ENCODE data around the gene KRT1.

Gene KRT1

DNA sequence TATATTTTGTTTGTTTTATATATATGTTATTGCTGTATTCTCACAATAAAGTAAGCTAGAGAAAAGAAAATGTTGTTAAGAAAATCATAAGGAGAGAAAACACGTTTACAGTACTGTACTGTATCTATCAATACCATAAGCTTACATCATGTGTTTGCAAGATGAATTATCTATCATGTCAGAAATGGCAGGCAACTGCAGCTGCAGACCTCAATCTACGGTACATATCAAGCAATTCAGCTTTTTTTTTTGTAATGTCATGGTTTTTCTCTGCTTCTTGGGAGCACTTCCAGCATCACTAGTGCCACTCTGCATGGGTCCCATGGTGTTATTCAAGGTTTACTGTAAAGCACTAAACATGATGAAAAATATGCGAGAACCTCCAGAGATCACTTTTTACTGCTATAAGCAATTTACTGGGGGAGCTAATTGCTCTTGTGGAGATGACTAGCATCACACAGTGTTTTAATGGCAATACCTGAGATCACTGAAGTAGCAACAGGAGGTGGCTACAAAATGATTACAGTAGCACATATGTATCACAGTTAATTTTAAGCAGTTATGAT, 19.2 kb downstream of the KRT1 start:
- DNase-seq (ENCODE audit: low read depth, low spot score): no peak

DNA sequence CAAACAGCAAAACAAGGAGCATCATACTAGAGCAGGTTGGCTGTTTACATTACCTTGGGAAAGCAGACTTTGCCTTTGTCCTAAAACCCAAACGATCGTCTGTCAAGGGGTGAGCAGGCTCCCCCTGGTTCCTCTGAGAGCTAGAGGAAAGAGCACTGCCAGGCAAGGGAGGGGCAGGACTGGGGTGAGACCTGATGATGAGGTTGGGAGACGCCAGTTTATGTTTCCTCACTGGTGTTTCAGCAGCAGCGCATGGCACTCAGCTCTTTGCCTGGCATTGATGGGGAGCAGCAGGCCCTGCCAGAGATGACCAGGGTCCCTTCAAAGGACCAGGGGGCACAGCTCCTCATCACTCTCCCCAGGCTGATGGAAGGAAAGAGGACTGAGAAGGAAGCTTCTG, 20.3 kb downstream of the KRT1 start:
- DNase-seq (ENCODE audit: low read depth, low spot score): no peak

DNA sequence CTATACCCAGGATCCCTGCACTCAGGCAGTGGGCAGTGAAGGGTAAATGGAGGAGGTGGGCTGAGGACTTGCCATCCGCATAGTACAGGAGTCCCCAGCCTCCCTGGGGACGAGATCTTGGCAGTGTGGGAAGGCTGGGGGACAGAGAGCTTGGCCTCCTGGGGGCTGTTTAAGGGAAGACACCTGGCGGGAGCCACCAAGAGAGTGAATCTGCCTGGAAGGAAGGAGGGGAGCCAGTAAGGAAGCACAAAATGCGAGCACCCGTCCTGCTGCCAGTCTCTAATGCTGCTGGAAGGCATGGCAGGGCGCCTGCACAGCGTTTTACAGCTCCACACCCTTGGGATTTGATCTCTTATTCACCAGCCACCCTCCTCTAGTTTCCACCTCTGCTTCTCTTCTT, 20.8 kb downstream of the KRT1 start:
- no peak for DNase-seq (ENCODE audit: low read depth, low spot score)

DNA sequence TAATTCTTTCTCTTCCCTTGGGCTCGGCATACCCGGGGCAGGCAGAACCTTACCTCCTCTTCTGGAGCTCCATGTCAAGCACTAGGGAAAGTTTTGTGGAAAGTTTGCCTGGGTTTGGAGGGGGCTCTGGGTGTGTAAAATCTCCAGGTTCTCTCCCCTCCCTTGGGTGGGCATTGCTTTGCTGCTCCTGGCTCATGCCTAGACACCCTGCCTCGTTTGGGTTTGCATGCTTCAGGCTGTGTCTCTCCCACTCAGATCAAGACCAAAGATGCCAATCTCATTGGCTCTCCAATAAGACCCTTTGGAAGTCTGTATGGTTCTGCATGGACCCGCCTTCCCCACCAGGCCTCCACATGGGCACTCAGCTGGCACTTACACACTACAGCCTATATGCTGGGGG, 22.0 kb downstream of the KRT1 start:
- no peak for DNase-seq (ENCODE audit: low read depth, low spot score)

DNA sequence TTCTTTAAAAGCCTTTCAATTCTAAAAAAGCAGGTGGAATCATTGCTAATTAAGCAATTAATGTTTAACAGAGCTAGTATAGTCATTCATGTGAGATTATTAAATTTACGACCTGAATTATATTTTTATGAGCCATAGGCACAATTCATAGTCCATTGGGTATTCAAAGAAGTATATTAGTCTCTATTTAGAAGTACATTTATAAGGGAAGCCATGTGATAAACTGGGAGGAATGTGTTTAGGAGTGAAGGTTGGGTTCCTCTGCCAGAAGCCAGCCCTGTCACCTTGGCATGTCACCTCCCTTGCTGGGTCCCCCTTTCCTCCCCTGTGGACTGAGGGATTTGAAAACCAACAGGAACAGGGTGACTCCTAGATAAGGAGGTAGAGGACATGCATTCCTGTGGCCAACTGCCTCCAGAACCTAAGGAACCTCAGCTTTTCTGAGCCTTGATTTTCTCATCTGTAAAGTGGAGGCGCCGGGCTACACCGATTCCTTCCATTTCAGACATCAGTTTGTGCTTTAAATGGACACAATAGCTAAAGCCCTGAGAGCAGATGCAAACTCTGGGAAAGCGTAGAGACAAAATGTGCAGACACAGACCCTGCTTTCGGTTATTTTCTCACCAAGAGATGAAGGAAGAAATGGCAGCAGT, 22.8 kb downstream of the KRT1 start:
- no peak for DNase-seq (ENCODE audit: low read depth, low spot score)

DNA sequence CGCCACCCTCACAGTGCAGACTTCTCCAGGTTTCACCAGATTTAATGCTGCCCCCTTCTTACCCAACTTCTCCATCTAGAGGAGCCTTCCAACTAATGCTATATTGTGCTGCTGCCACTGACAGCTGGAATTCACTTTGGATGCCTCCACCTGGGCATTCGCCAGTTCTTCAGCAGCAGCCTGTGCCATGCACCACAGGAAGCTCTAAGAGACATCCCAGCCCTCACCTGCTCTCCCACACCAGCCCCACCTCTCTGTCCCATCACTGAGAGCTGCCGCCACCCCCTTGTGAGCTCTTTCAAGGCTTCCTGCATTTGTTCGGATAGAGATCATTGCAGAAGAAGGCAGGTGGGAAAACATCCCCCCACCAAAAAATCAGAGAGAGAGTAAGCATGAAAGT, 23.6 kb downstream of the KRT1 start:
- no peak for DNase-seq (ENCODE audit: low read depth, low spot score)

DNA sequence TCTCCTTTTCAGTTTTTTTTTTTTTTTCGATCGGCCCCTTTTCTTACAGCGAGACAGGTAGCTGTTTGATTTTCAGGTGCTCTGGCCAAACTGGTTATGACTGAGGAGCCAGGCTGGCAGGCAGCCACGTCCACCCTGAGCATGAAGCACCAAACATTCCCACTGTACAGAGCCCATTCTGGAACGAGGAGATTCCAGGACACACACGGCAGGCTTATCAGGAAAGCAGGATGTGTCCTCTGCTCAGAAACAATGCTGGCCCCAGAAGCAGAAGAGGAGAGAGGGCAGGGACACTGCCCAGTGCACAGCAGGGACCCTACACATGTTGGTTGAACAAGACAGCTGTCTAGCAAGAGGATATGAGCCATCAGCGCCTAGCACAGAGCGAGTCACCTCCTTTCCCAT, 24.5 kb downstream of the KRT1 start:
- no peak for DNase-seq (ENCODE audit: low read depth, low spot score)

DNA sequence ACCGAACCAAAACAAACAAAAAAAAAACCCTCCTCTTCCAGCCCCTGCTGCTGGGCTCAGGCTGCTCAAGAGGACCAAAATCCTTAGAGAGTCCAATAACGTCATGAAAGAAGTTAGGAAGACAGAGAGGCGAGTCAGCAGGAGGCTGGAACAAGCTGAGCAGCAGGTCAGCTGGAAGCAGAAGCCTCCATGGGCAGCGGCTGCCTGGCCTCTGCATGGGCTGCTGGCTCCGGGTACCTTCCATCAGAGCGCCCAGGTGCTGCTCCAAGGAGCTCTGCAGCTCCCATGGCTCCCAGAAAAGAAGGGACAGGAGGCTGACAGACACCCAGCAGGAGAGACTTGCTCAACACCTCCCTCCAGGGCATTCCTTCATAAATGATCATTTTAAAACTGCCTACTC, 25.0 kb downstream of the KRT1 start:
- no peak for DNase-seq (ENCODE audit: low read depth, low spot score)

DNA sequence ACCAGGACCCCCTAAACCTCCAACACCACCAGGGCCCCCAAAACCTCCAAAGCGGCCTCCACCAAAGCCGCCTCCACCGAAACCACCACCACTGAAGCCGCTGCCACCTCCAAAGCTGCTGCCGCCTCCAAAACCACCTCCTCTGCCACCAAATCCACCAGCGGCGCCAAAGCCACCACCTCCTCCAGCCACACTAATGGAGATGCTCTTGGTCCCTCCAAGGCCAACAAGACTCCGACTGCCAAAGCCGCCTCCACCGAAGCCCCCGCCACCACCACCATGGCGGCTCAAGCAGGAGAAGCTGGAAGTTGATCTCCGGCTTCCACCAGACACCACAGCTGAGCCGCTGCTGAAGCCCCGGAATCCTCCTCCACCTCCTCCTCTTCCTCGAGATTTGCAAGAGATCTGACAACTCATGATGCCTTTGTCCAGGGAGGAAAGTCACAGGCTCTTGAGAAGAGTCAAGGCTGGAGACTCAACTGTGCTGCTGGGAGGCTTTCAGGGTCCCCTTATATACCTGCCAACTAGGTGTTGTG, 28.4 kb downstream of the KRT1 start, which contains the start of gene KRT2:
KRT2 (minus strand) TSS at position 486 of the 536 bp plus-strand sequence; CDS start at position 417, 69 bp downstream.
- no peak for DNase-seq (ENCODE audit: low read depth, low spot score)

DNA sequence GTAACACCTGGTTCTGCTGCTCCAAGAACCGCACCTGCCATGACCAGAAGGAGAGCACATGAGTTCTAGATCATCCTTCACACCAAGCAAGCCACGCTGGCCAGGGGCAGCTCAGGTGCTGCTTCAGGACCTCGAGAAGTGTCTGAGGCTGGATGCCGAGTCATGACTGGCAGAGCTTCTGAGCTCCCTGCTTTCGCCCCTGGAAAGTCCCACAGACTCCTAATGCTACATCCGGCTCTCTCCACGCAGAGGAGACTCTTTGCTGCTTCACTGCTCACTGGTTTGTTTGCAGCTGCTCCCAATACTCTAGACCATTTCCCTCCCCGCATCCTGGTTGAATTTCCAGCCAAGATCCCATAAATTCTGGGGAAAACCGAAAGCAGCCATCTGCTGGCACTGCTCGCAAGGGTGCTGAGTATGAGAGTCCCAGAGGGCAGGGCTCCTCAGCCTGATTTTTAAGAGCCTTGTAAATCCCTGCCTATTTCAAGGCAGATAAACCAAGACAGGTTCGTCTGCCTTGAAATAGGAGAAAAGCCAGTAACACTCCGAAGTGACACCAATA, 29.6 kb downstream of the KRT1 start:
- no peak for DNase-seq (ENCODE audit: low read depth, low spot score)

DNA sequence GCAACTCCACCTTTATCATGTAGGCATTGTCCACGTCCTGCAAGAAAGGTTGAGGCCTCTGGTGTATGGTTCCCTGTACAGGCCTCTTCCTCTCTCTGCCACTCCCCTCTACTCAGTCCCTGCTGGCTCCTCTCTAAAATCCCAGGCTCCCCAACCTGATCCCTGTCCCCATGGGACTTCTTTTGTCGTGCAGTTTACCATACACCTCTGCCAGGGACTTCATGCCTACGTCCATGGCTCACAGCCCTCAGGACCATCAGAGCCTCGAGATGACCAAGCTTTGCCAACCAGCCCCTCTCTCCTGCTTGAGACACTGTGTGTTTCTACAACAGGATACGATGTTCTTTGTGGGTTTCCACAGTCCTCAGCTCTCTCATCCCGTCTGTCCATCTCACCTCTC, 31.1 kb downstream of the KRT1 start:
- no peak for DNase-seq (ENCODE audit: low read depth, low spot score)

DNA sequence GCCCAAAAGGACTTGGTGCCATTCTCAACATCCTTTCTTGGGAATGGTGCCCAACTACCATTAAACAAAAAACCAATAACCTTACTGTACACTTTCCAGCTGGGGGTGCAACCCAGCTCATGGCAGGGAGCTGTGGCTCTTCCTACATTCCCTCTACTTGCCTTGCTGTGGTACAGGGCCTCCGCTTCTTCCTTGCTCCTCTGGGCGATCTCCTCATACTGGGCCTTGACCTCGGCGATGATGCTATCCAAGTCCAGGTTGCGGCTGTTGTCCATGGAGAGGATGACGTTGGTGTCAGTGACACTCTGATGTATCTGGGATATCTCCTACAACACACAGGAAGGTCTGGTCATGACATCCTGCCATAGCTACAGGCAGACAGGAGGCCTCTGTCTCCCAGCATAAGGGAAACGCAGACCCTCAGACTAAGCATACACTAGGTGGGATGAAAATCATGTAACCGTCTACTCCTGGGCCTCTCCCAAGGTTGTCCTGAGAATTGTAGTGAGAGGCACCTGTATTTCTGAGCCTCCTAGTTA, 32.1 kb downstream of the KRT1 start:
- DNase-seq (ENCODE audit: low read depth, low spot score): no peak

DNA sequence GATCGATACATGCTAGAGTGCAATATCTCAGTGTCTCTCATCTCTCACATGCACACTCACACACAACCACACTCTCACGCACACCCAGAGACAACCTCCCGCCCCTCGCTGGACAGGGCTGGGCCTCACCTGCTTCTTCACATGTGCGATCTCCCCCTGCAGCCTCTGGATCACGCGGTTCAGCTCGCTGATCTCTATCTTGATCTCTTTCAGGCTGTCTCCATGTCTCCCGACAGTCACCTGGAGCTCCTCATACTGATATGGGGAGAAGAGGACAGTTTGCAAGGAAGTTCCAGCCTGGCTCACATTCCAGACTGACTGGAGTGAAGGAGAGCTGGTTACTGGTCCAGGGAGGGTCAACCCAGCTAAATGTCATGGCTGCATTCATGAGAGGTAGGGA, 32.6 kb downstream of the KRT1 start:
- DNase-seq (ENCODE audit: low read depth, low spot score): no peak

DNA sequence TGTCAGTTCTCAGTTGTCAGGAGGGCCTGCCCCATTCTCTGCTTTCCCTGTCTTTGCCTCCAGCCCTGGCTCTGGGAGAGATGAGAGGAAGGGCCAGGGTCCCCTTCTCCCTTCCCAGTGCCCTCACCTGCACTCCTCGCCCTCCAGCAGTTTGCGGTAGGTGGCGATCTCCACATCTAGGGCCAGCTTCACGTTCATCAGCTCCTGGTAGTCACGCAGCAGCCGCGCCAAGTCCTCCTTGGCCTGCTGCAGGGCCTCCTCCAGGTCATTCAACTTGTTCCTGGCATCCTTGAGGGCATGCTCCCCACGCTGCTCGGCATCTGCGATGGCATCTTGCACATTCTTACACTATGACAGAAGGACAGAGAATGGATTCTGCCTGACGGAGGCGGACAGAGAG, 33.6 kb downstream of the KRT1 start:
- DNase-seq (ENCODE audit: low read depth, low spot score): no peak

DNA sequence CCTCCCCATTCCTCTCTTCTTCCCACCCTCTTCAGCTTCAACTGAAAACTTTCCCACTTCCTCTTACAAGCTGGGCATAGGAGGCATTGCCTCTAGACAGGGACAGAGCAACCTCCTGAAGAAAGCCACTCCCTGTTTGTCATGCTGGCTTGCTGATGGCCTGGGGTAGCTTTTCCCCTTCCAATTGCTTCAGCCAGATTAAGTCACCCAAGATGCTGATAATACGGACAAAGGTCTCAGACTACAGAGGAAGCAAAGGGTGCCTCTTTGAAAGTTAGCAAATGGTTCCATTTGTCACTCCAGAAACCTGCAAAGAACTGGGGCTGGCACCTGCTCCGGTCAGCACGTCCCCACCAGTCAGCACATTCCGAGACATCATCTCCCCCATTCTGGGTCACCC, 34.2 kb downstream of the KRT1 start:
- DNase-seq (ENCODE audit: low read depth, low spot score): no peak

DNA sequence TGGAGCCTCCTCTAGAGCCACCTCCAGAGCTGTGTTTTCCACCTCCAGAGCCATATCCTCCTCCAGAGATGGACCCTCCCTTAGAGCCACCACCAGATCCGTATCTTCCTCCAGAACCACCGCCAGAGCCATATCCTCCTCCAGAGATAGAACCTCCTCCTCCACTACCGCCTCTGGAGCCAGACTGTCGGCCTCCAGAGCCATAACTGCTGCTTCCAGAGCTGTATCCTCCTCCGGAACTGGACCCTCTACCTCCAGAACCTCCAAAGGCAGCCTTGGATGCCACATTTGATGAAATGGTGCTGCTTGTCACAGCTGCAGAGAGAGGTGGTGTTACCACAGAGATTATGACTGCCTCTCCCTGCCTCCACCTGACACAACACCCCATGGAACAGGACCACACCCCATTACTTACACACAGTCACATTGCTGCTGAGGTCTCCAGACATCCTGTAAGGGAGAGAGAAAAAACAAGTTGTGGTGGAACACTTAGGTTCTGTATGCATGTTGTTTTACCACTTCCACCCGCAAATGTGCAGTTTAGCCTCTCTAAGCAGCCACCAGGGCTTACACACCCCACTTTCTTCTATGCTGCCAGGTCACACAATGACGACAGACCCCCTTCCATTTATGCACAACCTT, 35.0 kb downstream of the KRT1 start:
- DNase-seq (ENCODE audit: low read depth, low spot score): no peak

DNA sequence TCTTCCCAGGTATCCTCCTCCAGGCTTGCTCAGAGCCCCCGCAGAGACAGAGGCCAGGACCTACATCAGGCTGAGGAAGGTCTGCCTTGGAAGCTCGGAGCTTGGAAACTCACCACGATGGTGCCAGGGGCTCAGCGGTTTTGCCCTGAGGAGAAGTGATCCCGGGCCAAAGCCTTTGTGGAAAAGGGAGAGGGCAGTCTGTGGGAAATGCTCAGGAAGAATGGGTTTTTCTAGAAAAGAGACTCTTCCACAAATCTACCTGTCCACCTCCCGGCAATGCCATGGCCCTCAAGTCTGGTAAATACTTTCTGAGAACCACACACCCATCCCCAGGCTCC, 36.2 kb downstream of the KRT1 start:
- DNase-seq (ENCODE audit: low read depth, low spot score): no peak

DNA sequence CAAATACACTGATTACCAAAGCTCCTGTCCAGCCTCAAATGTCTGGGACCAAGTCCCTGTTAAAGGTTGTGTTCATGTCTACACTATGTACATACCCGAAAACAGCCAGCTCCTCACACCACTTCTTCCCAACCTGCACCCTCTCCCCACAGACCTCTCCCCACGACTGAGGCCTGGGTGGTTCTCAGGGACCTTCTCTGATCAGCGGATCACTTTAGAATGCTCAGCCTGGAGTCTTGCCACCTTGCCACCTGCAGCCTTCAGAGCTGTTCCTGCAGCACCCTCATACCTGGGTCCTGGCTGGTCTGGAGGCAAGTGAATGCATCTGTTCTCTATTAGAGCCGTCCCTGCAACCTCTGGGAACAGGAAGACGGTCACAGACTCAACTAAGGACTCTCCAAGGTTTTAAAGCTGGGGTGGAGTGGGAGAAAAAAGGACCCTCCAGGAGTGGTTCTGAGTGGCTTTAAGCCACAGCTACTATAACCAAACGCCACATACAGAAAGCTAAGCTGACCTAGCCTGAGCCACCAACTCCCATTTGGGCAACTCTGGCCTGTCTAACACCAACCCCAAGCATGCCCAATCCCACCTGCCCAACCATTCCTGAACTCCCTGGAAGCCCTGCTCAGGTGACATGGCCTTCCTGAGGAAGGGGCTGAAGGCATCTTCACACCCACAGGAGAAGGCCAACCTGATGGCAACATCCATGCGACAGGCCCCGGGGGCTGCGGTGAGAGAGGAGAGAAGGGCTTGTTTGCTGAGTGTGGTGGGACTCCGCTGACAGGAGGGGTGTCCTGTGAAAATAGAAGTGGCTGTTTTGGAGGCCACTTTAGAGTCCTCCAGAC, 36.8 kb downstream of the KRT1 start:
- no peak for DNase-seq (ENCODE audit: low read depth, low spot score)

DNA sequence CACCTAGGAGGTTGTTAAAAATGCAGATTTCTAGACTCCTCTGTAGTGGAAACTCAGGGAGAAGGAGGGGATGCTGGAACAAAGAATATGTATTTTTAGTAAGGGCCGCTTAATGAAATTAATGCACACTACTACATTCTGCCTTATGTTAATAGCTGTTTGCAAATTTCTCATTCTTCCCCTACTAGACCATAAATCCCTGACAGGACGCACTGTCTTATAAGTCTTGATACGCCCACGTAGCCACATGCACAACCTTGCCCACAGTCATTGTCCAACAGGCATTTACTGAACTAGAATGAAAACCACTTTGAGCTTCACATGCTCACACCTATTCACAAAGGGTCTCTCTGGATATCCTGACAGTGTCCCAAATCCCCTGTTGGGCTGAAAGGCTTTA, 38.7 kb downstream of the KRT1 start:
- no peak for DNase-seq (ENCODE audit: low read depth, low spot score)

DNA sequence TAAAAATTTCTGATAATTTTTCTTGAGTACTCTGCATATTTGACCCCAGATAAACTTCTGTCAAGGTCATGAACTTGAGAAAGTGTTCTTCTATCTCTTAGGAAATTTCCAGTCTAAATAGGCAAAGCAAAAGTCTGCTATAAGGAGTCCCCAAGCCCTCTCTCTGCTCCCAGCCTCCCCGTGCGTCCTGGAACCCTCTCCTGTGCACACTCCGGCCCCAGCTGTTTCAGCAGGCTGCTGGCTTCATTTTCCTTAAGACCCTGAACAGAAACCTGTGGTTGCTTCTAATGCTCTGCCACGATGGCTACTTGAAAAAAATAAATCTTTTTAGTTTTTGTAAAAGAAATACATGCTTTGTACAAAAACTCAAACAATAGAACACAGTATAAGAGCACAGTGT, 42.9 kb downstream of the KRT1 start:
- DNase-seq (ENCODE audit: low read depth, low spot score): no peak

DNA sequence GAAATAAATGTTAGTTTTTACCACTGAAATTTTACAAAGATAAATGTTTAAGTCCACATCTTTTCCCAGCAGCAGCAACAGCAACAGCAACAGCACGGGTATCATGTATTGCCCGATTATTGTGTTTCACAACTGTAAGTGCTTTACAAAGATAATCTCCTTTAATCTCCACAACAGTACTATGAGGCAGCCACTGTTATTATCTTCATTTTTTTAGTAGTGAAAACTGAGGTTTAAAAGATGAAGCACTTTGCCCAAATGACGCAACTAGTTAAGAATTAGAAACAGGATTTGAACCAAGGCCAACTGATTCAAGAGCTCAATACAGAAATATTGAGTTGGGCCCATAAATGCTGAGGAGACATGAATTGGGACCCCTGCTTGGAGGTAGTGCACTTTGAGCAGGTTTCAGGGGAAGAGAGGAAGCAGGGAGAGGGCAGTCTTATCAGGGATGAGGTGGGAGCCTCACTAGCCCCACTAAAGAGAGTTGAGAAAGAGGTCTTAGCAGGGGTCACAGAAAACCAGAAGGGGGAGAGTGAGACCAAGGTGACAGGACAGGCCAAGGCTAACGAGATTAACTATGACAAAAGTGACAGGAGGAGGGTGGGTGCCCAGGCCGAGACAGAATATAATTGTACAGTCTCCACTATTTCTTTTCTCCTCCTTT, 43.5 kb downstream of the KRT1 start:
- DNase-seq (ENCODE audit: low read depth, low spot score): no peak
